HG03442 (cell line): ENCODE results near the gene SAGE1.
"Not testable (repeated sequence)": the region's sequence is repeated elsewhere in the genome, so short reads cannot be mapped to it uniquely, and the experiment has no call there.

Experiments
- ATAC-seq: cut with Tn5 transposase; IDR thresholded peaks from one replicate; pipeline ENCODE4 v1.9.1; 2021; ENCODE audit warnings: mild to moderate bottlenecking, moderate library complexity; ENCODE audit not compliant: unreplicated experiment

SAGE1 gene, protein sequence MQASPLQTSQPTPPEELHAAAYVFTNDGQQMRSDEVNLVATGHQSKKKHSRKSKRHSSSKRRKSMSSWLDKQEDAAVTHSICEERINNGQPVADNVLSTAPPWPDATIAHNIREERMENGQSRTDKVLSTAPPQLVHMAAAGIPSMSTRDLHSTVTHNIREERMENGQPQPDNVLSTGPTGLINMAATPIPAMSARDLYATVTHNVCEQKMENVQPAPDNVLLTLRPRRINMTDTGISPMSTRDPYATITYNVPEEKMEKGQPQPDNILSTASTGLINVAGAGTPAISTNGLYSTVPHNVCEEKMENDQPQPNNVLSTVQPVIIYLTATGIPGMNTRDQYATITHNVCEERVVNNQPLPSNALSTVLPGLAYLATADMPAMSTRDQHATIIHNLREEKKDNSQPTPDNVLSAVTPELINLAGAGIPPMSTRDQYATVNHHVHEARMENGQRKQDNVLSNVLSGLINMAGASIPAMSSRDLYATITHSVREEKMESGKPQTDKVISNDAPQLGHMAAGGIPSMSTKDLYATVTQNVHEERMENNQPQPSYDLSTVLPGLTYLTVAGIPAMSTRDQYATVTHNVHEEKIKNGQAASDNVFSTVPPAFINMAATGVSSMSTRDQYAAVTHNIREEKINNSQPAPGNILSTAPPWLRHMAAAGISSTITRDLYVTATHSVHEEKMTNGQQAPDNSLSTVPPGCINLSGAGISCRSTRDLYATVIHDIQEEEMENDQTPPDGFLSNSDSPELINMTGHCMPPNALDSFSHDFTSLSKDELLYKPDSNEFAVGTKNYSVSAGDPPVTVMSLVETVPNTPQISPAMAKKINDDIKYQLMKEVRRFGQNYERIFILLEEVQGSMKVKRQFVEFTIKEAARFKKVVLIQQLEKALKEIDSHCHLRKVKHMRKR

DNA sequence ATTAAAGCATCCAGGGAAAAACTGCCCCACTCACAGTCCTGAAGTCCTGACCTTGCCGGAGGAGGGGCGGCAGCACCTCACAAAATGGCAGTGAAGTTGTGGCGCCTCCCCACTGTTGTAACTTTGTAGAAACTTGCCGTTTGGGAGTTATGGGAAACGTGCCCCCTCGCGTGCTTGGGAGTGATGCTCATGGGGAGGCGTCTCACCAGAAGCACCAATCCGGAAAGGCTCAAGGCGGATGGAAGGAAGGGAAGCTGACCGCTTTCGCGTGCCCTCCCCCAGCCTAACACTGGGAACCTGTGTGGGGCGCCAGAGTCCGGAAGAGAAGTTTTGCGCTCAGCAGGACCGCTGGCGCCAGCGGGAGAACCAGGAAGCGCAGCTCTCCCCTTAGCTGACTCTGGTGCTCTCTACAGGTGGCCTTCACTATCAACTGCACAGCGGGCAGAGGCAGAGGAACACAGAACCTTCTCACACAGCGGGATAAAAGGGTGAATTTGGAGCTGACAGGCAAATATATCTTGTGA, at the start of gene SAGE1, which contains the start of gene CT45A10:
Gene SAGE1 (plus strand): TSS at position 423 of the 524 bp plus-strand sequence. CDS start 2,527 bp downstream, outside the sequence.
Gene CT45A10 (minus strand): TSS at position 151 of the 524 bp plus-strand sequence. CDS start 8,100 bp downstream, outside the sequence.
- no peak for ATAC-seq

DNA sequence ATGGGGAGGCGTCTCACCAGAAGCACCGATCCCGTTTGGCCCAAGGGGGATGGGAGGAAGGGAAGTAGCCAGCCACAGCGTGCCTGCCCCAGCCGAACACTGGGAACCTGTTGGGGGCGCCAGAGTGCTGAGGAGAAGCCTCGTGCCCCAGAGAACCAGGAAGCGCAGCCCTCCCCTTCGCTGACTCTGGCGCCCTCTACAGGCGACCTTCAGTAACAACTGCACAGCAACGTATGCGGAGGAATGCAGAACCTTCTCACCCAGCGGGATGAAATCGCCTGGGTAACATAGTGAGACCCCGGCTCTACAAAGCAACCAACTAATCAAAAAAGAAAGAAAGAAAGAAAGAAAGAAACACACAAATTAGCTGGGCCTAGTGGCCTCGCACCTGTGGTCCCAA, 39.1 kb upstream of the SAGE1 start, which contains the start of gene CT45A8:
Gene CT45A8 (minus strand): TSS at position 101 of the 400 bp plus-strand sequence. CDS start 3,755 bp downstream, outside the sequence.
- ATAC-seq, result not testable (repeated sequence)

DNA sequence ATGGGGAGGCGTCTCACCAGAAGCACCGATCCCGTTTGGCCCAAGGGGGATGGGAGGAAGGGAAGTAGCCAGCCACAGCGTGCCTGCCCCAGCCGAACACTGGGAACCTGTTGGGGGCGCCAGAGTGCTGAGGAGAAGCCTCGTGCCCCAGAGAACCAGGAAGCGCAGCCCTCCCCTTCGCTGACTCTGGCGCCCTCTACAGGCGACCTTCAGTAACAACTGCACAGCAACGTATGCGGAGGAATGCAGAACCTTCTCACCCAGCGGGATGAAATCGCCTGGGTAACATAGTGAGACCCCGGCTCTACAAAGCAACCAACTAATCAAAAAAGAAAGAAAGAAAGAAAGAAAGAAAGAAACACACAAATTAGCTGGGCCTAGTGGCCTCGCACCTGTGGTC, 21.8 kb upstream of the SAGE1 start, which contains the start of gene CT45A9:
Gene CT45A9 (minus strand): TSS at position 101 of the 400 bp plus-strand sequence. CDS start 3,751 bp downstream, outside the sequence.
- not testable (repeated sequence) for ATAC-seq

DNA sequence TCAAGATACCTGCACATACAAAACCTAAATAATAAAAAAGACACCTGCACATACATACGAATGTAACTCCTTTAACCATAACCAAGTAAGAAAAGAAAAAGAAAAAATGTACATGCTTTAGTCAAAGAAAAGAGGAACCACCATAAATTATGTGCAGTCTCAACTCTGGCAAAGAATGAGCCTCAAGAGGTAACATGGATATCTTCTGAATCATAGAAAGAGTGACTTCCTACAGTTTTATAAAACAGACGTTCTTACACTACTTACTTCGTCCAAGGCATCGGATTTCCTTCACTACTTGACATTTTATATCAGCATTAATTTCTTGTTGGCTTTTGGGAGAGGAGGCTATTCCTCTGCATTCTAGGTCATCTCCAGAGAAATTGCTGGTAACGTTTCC, 10.8 kb upstream of the SAGE1 start:
- ATAC-seq, result not testable (repeated sequence)

DNA sequence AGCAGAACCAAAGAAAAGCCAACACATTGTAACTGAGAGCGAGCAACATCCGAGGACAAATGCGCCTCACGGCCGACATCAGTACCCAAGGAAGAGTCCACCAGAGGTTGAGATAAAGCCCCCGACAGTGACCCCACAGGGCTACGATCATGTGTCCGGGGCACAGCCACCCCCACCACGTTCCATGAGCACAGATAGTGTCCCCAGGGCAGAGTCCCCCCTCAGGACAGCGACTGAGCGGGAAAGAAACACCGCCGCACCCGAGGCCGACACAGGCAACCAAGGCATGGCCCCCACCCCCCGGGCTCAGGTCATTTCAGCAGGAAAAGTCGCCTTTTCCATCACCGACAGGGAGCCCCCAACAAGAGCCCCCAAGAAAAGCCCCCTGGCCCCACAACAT, 5.3 kb upstream of the SAGE1 start:
- ATAC-seq, result not testable (repeated sequence)

DNA sequence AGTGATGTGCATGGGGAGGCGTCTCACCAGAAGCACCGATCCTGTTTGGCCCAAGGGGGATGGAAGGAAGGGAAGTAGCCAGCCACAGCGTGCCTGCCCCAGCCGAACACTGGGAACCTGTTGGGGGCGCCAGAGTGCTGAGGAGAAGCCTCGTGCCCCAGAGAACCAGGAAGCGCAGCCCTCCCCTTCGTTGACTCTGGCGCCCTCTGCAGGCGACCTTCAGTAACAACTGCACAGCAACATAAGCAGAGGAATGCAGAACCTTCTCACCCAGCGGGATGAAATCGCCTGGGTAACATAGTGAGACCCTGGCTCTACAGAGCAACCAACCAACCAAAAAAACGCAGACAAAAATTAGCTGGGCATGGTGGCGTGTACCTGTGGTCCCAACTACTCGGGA, 4.5 kb upstream of the SAGE1 start:
- not testable (repeated sequence) for ATAC-seq

DNA sequence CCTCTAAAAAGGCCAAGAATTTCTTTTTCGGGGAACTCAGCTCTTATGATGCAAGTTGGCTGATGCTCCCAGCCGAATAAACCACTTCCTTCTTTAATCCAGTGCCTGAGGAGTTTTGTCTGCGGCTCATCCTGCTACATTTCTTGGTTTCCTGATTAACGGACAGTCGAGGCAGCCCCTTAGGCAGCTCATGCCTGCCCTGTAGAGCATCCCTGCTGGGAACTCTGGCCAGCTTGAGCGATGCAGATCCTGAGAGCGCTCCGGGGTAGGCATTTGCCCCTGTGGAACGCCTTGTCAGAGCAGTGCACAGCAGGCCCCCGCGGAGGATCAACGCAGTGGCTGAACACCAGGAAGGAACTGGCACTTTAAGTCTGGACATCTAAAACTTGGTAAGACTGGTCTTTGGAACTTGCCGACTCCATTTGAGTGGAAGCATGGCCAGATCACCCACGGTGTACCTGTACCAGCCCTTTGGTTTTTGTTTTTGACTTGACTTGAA, 3.4 kb upstream of the SAGE1 start:
- no peak for ATAC-seq

DNA sequence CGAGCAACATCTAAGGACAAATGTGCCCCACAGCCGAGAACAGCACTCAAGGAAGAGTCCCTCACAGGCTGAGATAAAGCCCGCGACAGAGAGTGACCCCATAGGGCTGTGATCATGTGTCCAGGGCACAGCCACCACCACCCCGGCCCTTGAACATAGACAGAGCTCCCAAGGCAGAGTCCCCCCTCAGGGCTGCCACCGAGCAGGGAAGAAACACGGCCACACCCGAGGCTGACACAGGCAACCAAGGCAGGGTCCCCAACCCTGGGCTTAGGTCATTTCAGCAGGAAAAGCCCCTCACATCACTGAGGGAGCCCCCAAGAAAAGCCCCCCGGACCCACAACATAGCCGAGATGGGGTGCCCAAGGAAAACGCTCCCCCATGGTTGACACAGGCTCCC, 735 bp upstream of the SAGE1 start:
- no peak for ATAC-seq

DNA sequence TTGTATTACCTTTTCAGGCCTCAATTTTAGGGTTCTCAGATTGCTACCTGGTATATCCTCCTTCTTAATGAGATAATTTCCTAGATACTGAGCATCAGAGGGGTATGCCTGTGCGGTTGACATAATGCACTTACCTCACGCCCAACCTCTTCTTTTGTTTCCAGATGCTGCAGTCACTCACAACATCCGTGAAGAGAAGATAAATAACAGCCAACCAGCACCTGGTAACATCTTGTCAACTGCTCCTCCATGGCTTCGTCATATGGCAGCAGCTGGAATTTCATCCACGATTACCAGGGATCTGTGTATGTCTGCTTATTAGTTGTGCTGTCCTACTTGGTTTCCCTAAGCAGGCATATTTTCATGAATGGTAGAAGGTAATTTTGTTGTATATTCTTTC, 16.7 kb downstream of the SAGE1 start:
- ATAC-seq, result no peak

DNA sequence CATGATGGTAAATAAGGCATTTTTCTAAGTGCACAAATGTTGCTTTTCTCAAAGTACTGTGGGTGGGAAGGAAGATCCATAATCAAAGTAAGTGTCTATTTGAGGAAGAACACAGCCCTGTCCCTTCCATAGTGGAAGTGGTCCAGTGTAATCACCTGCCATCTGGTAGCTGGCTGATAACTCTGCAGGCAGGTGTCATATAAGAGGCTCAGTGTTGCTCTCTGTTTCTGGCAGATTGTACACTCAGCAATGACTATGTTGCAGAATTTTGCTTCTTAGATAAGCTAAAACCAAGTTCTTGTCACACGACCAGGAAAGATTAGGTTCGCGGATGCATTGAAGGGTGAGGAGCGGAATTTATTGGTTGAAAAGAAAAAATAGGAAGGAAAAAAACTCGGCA, 20.9 kb downstream of the SAGE1 start:
- ATAC-seq, result no peak

DNA sequence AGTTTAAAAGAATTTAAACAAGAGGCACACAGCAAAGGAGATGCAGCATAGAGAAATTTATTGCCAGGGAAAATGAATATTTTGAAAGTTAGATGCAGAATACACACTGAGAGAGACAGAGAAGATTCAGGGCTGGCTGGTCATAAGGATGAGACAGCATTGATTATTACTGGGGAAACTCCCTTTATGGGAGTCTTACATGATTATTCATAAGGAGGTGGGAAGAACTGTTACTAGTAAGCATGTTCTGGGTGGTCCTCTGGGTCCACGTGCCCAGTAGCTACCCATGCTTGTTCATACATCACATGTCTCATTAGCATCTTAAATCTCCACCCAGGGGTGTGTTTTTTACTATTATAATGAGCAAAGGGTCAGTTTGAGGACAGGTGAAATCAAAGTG, 27.0 kb downstream of the SAGE1 start:
- ATAC-seq, result not testable (repeated sequence)

DNA sequence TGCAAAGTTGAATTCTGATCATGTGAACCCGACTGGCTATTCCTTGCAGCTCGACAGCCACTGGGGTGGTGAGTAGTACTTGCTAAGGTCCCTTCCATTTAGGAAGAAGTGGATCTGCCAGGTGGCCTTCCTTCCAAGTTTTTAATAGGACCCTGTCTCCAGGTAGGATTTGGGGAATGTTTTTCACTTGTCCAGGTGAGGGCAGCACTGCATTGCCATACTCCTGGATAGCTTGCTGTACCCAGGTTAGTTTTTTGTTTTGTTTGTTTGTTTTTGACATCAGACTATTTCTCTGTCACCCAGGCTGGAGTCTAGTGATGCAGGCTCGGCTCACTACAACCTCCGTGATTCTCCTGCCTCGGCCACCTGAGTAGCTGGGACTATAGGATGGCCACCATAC, 29.8 kb downstream of the SAGE1 start:
- ATAC-seq, result no peak

DNA sequence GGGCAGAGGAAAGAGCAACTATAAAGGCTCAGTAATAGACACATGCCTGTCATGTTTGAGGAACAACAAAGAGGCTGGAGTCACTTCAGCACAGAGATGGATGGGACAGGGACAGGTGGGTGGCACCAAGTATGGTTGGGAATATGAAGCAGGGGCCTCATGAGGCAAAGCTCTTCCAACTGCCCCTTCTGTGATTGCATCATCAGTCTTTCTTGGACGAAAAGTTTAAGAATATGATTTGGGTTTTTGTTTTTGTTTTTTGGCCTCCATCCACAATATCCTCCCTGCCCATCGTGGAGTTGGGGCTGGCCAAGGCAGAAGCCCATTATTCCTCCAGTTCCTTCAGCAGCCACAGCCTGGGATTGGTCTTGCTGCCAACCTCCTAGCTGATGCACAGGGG, 34.4 kb downstream of the SAGE1 start:
- ATAC-seq, result no peak

DNA sequence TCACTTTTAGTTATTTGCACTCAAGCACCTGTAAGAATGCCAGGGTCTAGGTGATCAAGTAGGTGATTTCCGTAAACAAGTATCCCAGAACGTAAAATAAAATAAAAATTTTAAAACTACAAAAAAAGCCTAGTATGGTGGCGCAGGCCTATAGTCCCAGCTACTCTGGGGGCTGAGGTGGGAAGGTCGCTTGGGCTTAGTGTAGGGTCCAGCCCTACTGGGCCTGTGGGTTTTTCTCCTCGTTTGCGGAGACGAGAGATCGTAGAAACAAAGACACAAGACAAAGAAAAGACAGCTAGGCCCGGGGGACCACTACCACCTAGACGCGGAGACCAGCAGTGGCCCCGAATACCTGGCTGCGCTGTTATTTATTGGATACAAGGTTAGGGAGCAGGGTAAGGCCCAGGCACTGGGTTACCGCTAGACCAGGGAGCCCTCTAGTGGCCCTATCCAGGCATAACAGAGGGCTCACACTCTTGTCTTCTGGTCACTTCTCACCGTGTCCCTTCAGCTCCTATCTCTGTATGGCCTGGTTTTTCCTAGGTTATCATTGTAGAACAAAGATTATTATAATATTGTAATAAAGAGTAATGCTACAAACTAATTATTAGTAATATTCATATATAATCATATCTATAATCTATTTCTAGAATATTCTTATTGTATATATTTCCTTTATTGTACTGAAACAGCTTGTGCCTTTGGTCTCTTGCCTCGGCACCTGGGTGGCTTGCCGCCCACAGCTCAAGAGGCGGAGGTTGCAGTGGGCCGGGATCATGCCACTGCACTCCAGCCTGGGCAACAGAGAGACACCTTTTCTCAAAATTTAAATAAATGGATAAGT, 38.4 kb downstream of the SAGE1 start:
- ATAC-seq, result no peak

DNA sequence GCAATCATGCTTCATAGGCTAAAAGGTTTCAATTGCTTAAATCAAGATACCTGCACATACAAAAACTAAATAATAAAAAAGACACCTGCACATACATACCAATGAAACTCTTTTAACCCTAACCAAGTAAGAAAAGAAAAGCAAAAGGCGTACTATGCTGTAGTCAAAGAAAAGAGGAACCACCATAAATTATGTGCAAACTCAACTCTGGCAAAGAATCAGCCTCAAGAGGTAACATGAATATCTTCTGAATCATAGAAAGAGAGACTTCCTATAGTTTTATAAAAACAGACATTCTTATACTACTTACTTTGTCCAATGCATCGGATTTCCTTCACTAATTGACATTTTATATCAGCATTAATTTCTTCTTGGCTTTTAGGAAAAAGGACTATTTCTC, 51.0 kb downstream of the SAGE1 start:
- no peak for ATAC-seq

DNA sequence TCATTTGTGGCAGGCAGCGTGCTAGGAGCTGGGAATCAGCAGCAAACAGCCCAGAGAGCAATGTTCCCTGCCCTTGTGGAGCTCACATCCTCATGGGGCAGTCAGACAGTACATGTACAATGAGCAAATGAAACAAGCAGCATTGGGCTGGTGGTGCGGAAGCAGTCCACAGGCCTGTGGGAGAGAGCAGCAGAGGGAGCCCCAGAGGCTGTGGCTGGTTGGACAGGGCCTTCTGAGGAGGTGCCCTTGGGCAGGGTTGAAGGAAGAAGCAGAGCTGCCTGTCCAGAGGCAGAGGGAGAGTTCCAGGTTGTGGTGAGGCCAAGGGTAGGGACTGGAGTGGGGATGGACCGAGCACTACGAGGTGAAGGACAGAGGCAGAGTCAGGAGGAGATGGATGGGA, 57.8 kb downstream of the SAGE1 start:
- ATAC-seq, result no peak
